NCI-H2227 (cell line): ENCODE results near the gene ARHGAP24.
A peak's percentile ranks its signal among the peaks of the same experiment; 100 is the strongest.
"Not testable (repeated sequence)": the region's sequence is repeated elsewhere in the genome, so short reads cannot be mapped to it uniquely, and the experiment has no call there.

Experiments used
- DNase-seq: peaks from one replicate; lab custom pipeline; 2025; ENCODE audit not compliant: unreplicated experiment; lab: John Stamatoyannopoulos, UW

ARHGAP24 gene

DNA sequence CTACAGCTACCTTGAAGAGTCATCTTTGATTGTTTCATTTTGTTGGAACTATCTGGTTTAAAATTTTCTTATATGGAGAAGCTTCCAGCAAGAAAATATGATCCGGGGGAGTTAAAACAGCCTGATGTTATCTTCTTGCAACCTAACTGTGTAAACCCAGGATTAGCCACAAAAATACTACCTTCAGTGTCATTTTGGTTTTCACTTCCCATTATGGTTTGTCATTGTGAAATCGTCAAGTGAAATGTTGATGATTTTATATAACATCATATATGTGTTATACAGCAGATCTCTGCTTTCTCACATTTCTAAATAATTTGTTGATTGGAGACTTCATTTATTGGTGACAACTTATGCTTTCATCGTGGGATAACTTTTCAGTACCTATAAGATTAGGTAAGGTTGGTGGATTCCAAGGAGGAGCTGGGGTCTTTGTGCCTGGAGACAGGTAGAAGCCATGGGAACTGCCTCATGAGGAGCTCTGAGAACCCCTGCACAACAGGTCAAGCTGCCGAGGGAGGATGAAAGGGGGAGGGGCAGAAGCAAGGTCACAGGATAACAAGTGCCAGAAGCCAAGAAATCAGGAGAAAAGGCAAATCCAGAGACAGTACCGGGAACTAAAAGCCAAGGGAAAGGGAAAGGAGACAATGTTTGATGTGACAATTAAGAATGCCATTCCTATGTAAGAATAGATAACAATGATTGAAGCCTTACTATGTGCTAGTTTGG, 7.2 kb downstream of the ARHGAP24 start:
- DNase-seq: no peak

- peak; percentile 18 for DNase-seq
Observed at GRCh38 chr4:85486425-85487086, 11.6 kb downstream of the ARHGAP24 start.

DNA sequence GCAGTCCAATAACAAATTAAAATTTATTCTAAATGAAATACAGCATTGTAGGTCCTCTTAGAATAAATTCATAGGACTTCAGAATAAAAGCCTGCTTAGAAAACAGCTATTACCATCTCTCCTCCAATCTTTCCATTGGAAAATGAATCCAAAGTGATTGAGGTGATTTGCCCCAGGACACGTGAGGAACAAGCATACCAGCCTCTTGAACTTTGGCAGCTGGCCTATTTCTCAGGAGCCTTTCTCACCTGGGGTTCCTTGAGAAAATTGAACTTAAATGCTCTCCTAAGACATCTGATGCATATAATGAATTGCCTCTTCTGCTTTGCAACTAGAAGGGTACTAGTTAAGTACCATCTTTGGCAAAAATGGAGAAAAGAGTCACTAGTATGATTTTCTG, 13.5 kb downstream of the ARHGAP24 start:
- DNase-seq: peak; percentile 61

DNA sequence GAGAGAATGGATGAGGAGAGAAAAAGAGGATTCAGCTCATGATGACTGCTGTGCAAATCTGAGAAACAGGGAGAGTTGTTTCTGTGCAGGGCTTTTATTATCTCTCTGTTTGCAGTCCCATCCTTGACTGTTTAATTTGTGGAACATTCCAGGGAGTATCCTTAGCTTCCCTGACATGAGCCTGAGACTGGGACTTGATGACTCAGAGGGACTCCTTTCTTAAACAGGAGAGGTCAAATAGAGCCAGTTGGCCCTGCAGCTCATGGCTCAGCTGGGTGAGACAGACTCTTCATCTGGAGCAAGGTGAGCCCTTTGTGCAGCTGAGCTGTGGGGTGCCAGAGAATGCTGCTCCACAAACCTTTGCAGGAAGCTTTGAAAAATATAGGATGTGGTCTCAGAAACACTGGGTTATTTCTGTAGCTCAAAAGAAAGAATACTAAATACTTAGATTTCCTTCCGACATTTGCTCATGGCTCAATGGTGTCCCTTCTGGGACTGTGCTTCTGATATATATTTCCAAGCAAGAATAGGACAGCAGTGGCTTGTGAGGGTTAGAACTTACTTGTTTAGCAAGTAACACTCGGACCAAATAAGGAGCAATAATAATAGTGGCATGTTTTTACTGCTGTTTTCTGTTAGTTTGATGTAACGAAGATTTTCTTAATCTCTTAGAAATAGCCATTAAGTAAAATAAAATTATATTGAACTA, 14.5 kb downstream of the ARHGAP24 start:
- DNase-seq: peak; percentile 38

- DNase-seq: no peak
Observed at GRCh38 chr4:85491527-85491926, 16.6 kb downstream of the ARHGAP24 start.

DNA sequence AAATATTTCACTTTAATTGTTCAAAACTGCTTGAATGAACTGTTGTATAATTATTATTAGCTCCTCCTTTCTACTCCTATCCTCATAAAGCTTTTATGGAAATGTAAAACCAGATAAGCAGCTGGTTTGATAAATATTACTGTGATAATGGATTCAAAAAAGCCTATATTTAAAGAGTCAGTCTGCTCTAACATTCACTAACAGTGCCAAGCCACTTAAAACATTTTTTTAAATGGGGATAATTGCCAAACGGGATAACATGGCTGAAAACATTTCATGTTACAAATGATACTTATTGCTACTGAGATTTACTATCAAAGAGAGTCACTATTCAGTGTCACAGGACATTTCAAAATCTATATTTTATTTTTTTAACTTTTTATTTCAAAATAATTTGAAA, 17.4 kb downstream of the ARHGAP24 start:
- no peak for DNase-seq

GRCh38 chr4:85495621-85496020, 20.7 kb downstream of the ARHGAP24 start:
- DNase-seq: no peak

DNA sequence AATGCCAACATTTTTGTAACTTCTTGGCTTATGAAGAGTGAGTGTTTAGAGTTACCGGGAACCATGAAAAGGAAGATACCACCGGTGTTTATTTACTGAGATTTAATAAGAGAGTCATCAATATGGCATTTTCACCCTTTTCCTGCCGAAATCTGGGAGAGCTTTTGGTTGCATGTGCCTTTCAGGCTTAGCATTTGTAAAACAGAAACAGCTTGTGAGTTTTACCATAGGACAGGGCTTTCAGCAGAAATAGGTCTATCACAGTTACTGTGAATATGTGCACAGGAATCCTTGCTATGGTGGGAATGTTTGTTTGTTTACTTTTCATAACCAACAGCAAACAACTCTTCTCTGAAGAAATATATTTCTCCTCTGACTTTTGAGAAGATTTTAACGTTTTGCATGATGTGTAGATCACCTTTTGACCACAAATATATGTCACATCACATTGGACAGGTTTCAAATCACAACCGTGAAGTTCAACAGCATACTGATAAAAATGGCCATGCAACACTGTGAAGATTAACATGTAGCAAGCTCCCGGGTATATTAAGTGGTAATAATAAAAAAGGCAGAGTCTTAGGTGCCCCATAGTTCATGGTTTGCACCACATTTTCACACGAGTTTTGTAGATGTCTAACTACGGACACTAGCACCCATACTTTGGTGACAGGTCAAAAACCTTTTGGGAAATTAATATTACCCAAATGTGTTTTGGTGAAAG, 21.3 kb downstream of the ARHGAP24 start:
- DNase-seq: no peak

- DNase-seq: no peak
Observed at GRCh38 chr4:85496933-85497332, 22.0 kb downstream of the ARHGAP24 start.

GRCh38 chr4:85498068-85498733, 23.3 kb downstream of the ARHGAP24 start:
- DNase-seq: no peak

DNA sequence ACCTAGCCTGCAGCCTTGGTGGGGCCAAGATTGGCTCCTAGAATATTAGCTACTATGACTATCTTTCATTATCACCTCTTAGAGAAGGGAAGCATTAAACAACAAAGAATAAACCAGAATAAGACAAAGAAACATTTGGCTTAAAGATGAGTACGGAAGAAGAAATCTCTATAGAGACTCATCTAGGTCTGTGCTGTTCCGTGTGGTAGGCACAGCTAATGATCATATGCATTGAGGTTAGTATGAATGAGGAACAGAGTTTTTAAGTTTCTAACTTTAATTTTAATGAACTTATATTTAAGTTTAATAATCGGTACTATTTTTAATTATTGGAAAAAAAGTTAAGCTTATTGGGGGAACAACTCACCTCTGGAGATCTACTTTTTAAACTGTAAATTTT, 24.6 kb downstream of the ARHGAP24 start:
- DNase-seq: no peak

- no peak for DNase-seq
Observed at GRCh38 chr4:85500110-85500867, 25.3 kb downstream of the ARHGAP24 start.

- not testable (repeated sequence) for DNase-seq
Observed at GRCh38 chr4:85501145-85501544, 26.2 kb downstream of the ARHGAP24 start.

GRCh38 chr4:85508654-85509053, 33.7 kb downstream of the ARHGAP24 start:
- DNase-seq: no peak

- no peak for DNase-seq
Observed at GRCh38 chr4:85509882-85510631, 35.1 kb downstream of the ARHGAP24 start.

DNA sequence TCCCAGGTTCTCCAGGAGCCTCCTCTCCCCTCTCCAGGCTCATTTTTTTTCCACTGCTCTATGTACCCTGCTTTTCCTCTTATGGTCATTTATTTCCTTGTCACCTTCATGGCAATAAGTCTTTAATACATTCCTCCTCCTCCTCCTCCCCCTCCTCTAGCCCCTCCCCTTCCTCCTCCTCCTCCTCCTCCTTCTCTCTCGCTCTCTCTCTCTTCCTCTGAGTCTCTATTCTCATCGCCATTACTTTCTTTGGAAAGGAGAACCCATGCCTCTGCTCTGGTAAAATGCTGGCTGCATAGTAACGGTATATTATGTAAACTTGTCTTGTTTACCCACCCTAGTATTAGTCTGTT, 35.7 kb downstream of the ARHGAP24 start:
- DNase-seq: no peak

DNA sequence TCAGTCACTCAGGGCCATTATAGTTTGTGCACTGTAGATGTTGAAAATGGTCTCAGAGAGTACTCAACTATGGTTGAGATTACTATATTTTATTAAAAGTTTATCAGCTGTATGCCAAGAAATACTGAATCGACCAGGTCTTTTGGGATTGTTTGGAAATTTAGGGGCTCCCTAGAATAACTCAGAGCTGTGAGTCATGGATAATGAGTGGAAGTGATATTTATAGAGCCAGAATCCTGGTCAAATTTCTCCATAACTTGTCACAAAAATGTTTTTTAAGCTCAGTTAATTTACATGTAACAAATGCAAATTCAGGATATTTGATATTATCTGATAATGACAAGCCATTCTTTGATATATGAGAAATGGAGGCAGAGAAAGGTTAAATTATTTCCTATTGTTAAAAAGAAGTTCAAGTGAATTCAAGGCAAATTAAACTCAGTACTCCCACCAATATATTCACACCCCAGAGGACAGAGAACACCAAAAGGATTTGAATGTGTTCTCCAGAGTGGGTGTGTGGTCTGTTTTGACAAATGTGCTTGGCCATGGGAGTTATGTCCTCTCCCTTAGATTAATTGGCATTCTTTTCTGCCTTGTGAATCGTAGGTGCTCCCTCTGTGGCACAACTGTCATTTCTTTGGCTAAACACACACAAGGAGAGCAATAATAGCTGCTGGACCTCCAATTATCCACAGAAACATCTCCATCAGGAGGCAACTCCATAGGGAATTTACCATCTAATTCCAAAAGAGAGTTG, 37.7 kb downstream of the ARHGAP24 start:
- DNase-seq: no peak

DNA sequence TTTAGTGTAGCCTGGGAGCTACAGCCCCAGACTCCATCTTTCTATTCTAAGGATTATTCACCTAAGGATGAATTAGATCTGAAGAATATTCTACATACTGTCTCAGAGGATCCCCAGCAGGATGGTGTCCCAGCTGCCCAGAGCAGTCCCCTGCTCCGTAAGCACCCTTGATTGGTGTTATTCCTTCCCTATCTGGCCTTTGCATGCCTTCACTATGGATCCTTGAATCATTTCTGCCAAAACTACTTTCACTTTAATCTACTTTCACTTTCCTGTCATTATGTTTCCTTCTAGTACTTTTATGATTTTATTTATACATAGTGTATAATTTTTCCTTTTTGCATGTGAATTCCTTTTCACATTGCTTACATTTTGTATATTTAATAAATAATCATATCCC, 39.2 kb downstream of the ARHGAP24 start:
- no peak for DNase-seq

DNA sequence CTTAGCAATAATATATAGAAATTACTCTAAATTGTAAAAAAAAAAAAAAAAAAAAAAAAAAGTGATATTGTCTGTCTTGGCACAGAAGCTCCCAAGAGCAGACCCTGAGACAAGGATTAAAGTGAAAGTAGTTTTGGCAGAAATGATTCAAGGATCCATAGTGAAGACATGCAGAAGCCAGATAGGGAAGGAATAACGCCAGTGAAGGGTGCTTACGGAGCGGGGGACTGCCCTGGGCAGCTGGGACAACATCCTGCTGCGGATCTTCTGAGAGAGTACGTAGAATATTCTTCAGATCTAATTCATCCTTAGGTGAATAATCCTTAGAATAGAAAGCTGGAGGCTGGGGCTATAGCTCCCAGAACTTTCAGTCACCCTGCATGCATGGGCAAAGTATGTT, 39.8 kb downstream of the ARHGAP24 start:
- no peak for DNase-seq
